GM12892 (cell line): Measurements from ENCODE around the gene UNC13A.

ENCODE experiments used
- POLR2A ChIP-seq: IDR thresholded peaks from 2 replicates; pipeline ENCODE4 v1.6.1; 2011; ENCODE audit warnings: low read depth, low read length, control low read depth
- POLR2AphosphoS5 ChIP-seq: IDR thresholded peaks from 2 replicates; pipeline ENCODE4 v1.6.1; 2011; ENCODE audit warnings: low read depth, low read length, control low read depth
- TAF1 ChIP-seq: IDR thresholded peaks from 2 replicates; pipeline ENCODE4 v1.6.1; 2011; ENCODE audit warnings: low read depth, mild to moderate bottlenecking, control low read depth, low read length, borderline replicate concordance

- TF ChIP-seq POLR2AphosphoS5: no peak
- no peak for TF ChIP-seq POLR2A
- no peak for TF ChIP-seq TAF1
These were observed 106.8 kb downstream of the UNC13A start for GRCh38 chr19:17581211-17581874.
